ENCODE results near the gene CRELD2.
"Not testable (repeated sequence)": the region's sequence is repeated elsewhere in the genome, so short reads cannot be mapped to it uniquely, and the experiment has no call there.

Gene CRELD2

GRCh38 chr22:49933236-49934159, 15.1 kb downstream of the CRELD2 start:
- DNase-seq = no peak

GRCh38 chr22:49934160-49934890, 15.9 kb downstream of the CRELD2 start:
- DNase-seq = no peak

- DNase-seq = no peak
These were observed 16.6 kb downstream of the CRELD2 start for GRCh38 chr22:49934891-49935557.

DNA sequence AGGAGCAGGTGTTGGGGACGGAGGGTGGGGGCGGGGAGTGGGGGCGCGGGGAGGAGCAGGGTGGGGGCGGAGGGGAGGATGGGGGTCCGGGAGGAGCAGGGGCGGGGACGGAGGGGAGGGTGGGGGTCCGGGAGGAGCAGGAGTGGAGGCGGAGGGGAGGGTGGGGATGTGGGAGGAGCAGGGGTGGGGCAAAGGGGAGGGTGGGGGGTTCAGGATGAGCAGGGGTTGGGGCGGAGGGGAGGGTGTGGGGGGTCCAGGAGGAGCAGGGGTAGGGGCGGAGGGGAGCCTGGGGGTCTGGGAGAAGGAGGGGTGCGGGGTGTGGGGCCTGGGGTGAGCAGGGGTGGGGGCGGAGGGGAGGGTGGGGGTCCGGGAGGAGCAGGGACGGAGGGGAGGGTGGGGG, 17.1 kb downstream of the CRELD2 start:
- DNase-seq = no peak

- DNase-seq = peak; percentile 12
These were observed 17.9 kb downstream of the CRELD2 start for GRCh38 chr22:49936018-49936972.

- no peak for DNase-seq
These were observed 18.7 kb downstream of the CRELD2 start for GRCh38 chr22:49936973-49937757.

GRCh38 chr22:49937758-49938564, 19.5 kb downstream of the CRELD2 start:
- no peak for DNase-seq

- DNase-seq = no peak
These were observed 20.2 kb downstream of the CRELD2 start for GRCh38 chr22:49938565-49939136.

- no peak for DNase-seq
These were observed 23.3 kb downstream of the CRELD2 start for GRCh38 chr22:49941507-49942316.

- DNase-seq = no peak
These were observed 24.4 kb downstream of the CRELD2 start for GRCh38 chr22:49942565-49943404.

DNA sequence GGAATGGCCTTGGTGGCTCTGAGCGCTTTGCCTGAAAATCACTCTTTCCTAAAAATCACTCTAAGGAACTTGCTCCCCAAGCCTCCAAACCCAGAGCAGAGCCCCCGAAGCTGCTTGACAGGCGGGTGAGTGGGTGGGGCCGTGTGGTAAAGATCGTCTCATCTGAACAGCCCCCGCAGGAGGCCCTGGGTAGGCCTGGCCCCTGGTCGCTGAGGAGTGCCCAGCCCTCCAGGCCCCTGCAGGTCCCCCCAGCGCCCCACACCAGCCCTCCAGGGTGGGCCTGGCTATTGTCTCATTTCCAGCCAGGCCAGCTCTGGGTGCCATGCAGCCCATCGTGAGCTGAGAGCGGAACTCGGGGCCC, 25.0 kb downstream of the CRELD2 start:
- no peak for DNase-seq

DNA sequence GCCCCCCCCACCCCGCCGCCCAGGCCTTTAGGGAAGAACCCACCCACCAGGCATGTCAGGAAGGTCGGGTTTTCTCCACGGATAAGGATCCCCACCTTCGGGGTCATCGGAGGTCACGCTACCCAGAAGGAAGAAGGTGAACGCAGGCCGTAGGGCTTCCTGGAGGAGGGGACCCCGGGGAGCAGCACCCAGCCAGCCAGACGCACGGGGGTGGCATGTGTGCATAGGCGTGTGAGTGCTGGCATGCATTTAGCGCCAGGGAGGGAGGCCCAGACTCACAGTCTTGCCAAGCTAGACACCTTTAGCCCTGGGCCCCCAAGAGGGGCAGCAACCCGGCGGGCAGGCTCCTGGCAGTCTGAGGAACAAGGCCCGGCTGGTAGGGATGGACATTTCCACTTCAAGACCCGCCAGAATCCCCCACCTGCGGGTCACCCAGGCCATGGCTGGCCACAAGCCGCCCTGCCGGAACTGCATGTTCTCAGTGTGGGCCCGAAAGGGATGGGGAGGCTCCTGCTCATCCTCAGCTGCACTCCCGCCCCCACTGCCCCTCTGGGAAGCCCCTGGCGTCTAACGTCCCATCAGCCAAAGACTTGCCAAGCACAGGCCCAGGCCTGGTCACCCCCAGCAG, 25.5 kb downstream of the CRELD2 start:
- DNase-seq = no peak

DNA sequence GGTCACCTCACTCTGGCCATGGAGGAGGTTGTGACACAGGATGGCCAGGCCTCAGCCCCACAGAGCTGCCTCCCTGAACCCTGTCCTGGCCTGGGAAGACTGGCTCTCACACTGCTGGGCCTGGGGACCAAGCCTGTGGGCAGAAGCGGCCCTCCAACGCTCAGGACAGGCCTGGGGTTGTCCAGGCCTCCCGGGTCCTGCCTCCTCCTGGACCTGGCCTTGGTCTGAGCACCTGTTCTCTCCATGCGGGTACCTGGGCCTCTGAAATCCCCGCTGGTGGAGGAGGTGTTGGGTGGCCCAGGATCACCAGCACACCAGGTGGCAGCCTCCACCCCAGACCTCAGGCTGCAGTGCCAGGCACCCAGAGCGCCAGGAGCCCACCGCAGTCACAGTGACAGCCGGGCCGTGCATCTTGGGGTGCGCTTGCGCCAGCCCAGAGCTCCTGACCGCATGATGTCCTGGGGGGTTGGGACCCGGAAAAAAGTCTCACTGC, 26.0 kb downstream of the CRELD2 start:
- DNase-seq = no peak

DNA sequence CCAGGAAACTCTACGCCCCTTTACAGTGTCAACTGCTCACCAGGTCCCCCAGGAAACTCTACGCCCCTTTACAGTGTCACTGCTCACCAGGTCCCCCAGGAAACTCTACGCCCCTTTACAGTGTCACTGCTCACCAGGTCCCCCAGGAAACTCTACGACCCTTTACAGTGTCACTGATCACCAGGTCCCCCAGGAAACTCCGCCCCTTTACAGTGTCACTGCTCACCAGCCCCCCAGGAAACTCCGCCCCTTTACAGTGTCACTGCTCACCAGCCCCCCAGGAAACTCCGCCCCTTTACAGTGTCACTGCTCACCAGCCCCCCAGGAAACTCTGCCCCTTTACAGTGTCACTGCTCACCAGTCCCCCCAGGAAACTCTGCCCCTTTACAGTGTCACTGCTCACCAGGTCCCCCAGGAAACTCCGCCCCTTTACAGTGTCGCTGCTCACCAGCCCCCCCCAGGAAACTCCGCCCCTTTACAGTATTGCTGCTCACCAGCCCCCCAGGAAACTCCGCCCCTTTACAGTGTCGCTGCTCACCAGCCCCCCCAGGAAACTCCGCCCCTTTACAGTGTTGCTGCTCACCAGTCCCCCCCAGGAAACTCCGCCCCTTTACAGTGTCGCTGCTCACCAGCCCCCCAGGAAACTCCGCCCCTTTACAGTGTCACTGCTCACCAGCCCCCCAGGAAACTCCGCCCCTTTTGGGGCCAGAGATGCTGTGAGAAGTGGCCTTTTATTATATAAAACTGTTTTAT, 26.8 kb downstream of the CRELD2 start:
- DNase-seq = not testable (repeated sequence)

DNA sequence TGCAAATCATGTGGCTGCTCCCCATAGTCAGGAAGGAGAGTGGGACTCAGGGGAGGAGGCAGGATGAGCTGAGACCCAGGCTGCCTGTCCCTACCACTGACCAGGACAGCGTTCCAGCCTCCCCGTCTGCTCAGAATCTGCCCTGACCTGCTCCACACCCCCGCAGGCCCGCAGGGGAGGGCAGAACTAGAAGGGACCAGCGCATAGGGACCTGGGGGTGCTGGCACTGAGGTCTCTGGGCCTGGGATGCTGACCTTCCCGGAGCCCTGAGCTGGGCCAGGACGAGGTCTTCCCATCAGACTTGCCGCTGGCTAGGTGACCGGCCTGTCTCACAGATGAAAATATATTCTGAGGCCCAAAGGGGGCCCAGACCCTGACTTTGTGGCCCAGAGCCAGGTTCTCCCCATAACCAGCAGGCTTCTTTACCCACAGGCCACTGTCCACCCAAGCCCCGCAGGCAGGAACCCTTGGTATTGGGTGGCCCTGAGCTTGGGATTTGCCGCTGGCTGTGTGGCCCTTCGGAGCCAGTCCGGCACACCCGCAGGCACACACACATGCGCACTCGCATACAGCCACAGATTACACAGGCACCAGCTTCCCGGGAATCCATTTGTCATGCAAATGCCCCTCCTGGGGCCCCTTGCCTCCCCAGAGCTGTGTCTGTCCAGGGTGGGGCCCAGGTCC, 28.3 kb downstream of the CRELD2 start:
- DNase-seq = no peak

GRCh38 chr22:49947296-49947622, 28.8 kb downstream of the CRELD2 start:
- DNase-seq = no peak
